ENCODE measurements around the gene BUB1B. TPM values are rescaled to one million over a fixed set of nuclear protein-coding genes. Genes with fewer than 3 reads are reported as not detected.

The BUB1B gene
- polyA plus RNA-seq, 1 of the 3 experiments (the other 2 are of a cell fraction) = 12.6 TPM

- TF ChIP-seq REST (IDR thresholded peaks at IDR 0.05; ENCODE audit: low read depth, low read length) (no peak), RAD21 (IDR thresholded peaks at IDR 0.05; ENCODE audit: low read length) (no peak), IRF3 (IDR thresholded peaks at IDR 0.05; ENCODE audit: low read depth, low read length) (no peak), FOSL2 (IDR thresholded peaks at IDR 0.05; ENCODE audit: borderline replicate concordance, low read depth) (no peak), MEF2A (IDR thresholded peaks at IDR 0.05; ENCODE audit: borderline replicate concordance, low read depth) (no peak), JUND (IDR thresholded peaks at IDR 0.05) (no peak), RXRA (IDR thresholded peaks at IDR 0.05; ENCODE audit: borderline replicate concordance, low read depth) (no peak)
Observed at GRCh38 chr15:40183636-40184463, 23.0 kb downstream of the BUB1B start (continued).

GRCh38 chr15:40190591-40190990 is 29.7 kb downstream of the BUB1B start:
- ChIA-PET CTCF (interaction anchor here (0.5 to 34.3 kb wide), 2 partner anchors 78 to 101 kb away, joined by 3 to 868 read pairs; no protein-coding TSS in a partner anchor), POLR2A (no interaction called here)
- H2AFZ ChIP-seq (ENCODE audit: low read depth) = no peak overlapping the region
- H3K9me3 ChIP-seq = no peaks in the 10 kb centered on the region
- no peaks in the 10 kb centered on the region for H4K20me1 ChIP-seq (ENCODE audit: insufficient read depth)
- no peak overlapping the region for H3K4me2 ChIP-seq
- H3F3A ChIP-seq (replicated peaks; ENCODE audit: insufficient read depth) = peaks cover 16% of the 10 kb centered on the region
- H3K27ac ChIP-seq (ENCODE audit: low read depth in 2 of 2, low read length in 1 of 2) = peak overlapping the region in 1 of 2 experiments; percentile 61; a peak in 2 of 4 replicates
- peaks cover 5 to 16% of the 10 kb centered on the region in 2 experiments for H3K36me3 ChIP-seq (replicated peaks in 1 of 2; ENCODE audit: control insufficient read depth in 1 of 2, insufficient read depth in 2 of 2, low read length in 1 of 2)
- 64% methylated on average over 6 of the region's 6 CpGs for WGBS (ENCODE audit: low lambda C conversion rate)
- no peak for DNase-seq
- H3K4me3 ChIP-seq (ENCODE audit: low read depth in 2 of 2, low read length in 1 of 2) = no peak overlapping the region
- H3K79me2 ChIP-seq (ENCODE audit: insufficient read depth) = peaks cover 22% of the 10 kb centered on the region; the same call in 1 of the 2 replicates
- no peaks in the 10 kb centered on the region for H3K9me2 ChIP-seq
- no peaks in the 10 kb centered on the region for H3K4me1 ChIP-seq (ENCODE audit: control insufficient read depth in 1 of 2, insufficient read depth in 2 of 2, low read depth in 1 of 2, low read length in 1 of 2)
- TF ChIP-seq RAD21 (IDR thresholded peaks at IDR 0.05; ENCODE audit: low read length) (no peak), ZBTB33 (IDR thresholded peaks at IDR 0.05; ENCODE audit: borderline replicate concordance, low read depth) (0 out of 2 replicates have a peak, but pooled peaks have one; percentile 35), GATA2 (CRISPR knock-in tag; IDR thresholded peaks at IDR 0.05) (no peak), FOSL2 (IDR thresholded peaks at IDR 0.05; ENCODE audit: borderline replicate concordance, low read depth) (peak; percentile 82), PBX3 (IDR thresholded peaks at IDR 0.05) (peak; percentile 49; the same call in 1 of the 2 replicates), JUND (IDR thresholded peaks at IDR 0.05) (peak; percentile 69), TCF12 (IDR thresholded peaks at IDR 0.05) (peak; percentile 52; the same call in 1 of the 2 replicates)
- H3K27me3 ChIP-seq (ENCODE audit: insufficient read depth) = no peaks in the 10 kb centered on the region
- no peak overlapping the region for H3K9ac ChIP-seq
